HG03039 (cell line): ENCODE results near the gene RSRC1.

Experiments used
- ATAC-seq: cut with Tn5 transposase; IDR thresholded peaks from one replicate; pipeline ENCODE4 v1.9.1; 2021; ENCODE audit warnings: mild to moderate bottlenecking, moderate library complexity; ENCODE audit not compliant: unreplicated experiment

The RSRC1 gene

DNA sequence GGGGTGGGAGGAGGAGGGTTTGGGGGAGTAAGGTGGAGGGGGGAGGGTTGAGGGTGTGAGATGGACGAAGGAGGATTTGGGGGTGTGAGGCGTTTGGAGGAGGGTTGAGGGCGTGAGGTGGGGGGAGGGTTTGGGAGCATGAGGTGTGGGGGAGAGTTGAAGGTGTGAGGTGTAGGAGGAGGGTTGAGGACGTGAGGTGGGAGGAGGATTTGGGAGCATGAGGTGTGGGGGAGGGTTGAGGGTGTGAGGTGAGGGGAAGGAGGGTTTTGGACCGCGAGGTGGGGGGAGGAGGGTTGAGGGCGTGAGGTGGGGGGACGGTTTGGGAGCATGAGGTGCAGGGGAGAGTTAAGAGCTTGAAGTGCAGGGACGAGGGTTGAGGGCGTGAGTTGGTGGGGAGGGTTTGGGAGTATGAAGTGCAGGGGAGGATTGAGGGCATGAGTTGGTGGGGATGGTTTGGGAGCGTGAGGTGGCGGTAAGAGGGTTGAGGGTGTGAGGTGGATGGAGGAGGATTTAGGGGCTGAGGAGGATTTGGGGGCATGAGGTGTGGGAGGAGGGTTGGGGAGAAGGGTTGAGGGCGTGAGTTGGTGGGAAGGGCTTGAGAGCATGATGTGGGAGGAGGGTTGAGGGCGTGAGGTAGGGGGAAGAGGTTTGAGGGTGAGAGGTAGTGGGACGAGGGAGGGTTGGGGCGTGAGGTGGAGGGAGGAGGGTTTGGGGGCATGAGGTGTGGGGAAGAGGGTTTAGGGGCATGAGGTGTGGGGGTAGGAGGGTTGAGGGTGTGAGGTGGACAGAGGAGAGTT, 462.3 kb downstream of the RSRC1 start:
- ATAC-seq = no peak

DNA sequence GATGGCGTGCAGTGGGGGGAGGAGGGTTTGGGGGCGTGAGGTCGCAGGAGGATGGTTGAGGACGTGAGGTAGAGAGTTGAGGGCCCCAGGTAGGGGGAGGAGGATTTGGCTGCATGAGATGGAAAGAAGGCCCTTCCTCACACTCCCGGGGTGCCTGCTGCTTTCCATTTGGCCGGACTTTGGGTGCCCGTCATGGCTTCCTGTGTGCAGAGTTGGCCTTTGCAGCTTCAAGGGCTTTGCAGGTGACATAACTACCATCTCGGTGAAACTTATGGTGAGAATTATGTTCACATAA, 462.8 kb downstream of the RSRC1 start:
- no peak for ATAC-seq

DNA sequence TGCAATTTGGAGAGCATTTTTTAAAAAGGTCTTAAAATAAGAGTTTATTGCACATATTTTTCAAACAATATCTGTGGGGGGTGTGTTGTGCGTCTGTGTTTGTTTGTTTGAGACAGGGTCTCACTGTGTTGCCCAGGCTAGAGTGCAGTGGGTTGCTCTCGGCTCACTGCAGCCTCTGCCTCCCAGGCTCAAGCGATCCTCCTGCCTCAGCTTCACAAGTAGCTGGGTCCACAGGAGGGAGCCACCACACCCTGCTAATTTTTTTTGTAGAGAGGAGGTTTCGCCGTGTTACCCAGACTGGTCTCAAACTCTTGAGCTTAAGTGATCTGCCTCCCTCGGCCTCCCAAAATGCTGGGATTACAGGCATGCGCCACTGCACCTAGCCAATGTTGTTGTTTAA, 463.8 kb downstream of the RSRC1 start:
- ATAC-seq = no peak

GRCh38 chr3:158574646-158575045, 464.8 kb downstream of the RSRC1 start:
- no peak for ATAC-seq

DNA sequence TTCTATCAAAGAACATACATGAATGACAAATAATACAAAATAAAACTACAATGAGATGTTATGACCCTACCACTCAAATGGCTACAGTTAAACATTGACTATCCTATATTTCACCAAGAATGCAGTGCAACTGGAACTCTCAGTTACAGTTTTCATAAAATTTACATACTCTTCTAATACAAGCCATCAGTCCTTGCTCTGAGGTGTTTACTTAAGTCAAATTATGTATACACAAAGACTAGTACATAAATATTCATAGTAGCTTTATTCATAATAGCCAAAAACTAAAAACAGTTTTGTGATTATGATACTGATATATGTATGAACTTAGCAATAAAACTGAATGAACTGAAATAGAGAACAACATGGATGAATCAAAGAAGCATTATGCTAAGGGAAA, 480.3 kb downstream of the RSRC1 start:
- ATAC-seq = no peak
